Gastroesophageal sphincter (tissue), 3 donors: Measurements from ENCODE around the gene EDN1.

Source experiments
- POLR2A ChIP-seq, 2 donors: fragments of 450-650 bp; IDR thresholded peaks; one replicate each; pipeline ENCODE4 v1.6.1; 2017; ENCODE audit warnings: antibody characterized with exemption in 2 of 2, mild to moderate bottlenecking in 2 of 2, moderate library complexity in 1 of 2
- POLR2AphosphoS5 ChIP-seq: sonication (generic); formaldehyde crosslinking; IDR thresholded peaks from one replicate; pipeline ENCODE4 v1.6.1; 2017; ENCODE audit warnings: antibody characterized with exemption
- TF ChIP-seq, protein P1 (sequence below), 4 experiments: fragments of 200-600 bp in 2 of 4; fragments of 450-650 bp in 2 of 4; sonication (generic) in 1 of 4; IDR thresholded peaks; one replicate each; pipeline ENCODE4 v1.5.1; 2017 to 2019; ENCODE audit warnings: antibody characterized with exemption in 4 of 4, mild to moderate bottlenecking in 2 of 4, moderate library complexity in 2 of 4

DNA sequence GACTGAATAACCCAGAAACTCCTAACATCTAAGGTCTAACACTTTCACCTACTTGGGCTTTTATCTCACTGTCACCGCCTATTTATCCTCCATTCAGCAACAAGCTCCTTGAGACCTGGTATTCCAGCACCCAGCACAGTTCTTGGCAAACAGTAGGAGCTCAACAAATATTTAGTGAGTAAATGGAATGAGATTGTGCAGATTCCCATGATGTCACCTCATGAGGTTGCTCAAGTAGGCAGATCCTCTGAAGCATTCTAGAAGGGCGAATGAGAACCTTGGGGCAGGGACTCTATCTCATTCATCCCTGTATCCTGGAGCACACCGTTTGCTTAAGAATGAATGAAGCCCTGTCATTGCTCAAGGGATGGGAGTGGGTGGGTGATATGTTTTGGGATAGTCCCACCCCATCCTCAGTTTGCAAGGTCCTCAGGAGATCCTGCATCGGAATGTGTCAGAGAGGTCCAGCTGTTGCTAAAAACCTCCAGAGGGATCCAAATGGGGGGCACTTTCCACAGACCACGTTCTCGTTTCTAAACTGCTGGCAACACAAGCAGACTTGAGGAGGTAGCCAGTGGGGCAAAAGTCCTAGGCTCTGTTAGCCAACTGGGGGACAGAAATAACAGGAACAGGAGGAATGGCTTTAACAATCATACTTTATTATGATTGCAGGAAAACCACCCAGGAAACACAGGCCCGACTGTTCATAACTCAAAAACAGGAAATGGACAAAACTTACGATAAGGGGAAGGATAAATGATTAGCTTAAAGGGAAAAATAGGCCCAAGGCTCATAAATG, 42.0 kb downstream of the EDN1 start:
- TF ChIP-seq POLR2A (IDR thresholded peaks at IDR 0.05) = no peak
- TF ChIP-seq, protein P1, sequence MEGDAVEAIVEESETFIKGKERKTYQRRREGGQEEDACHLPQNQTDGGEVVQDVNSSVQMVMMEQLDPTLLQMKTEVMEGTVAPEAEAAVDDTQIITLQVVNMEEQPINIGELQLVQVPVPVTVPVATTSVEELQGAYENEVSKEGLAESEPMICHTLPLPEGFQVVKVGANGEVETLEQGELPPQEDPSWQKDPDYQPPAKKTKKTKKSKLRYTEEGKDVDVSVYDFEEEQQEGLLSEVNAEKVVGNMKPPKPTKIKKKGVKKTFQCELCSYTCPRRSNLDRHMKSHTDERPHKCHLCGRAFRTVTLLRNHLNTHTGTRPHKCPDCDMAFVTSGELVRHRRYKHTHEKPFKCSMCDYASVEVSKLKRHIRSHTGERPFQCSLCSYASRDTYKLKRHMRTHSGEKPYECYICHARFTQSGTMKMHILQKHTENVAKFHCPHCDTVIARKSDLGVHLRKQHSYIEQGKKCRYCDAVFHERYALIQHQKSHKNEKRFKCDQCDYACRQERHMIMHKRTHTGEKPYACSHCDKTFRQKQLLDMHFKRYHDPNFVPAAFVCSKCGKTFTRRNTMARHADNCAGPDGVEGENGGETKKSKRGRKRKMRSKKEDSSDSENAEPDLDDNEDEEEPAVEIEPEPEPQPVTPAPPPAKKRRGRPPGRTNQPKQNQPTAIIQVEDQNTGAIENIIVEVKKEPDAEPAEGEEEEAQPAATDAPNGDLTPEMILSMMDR (IDR thresholded peaks at IDR 0.05) = no peak
- no peak for TF ChIP-seq POLR2AphosphoS5
